Mesodermal cell (in vitro differentiated cells): ENCODE results near the gene ELOVL1.

Experiments used
- H3K27ac ChIP-seq: 2 replicates; pipeline ENCODE4 v1.7.0; 2013; ENCODE audit warnings: mild to moderate bottlenecking, low read depth, low read length, moderate library complexity; ENCODE audit not compliant: severe bottlenecking
- H3K36me3 ChIP-seq: 2 replicates; pipeline ENCODE4 v1.7.1; 2013; ENCODE audit warnings: mild to moderate bottlenecking, low read length, moderate library complexity; ENCODE audit not compliant: control insufficient read depth, insufficient read depth
- H3K4me1 ChIP-seq: one replicate; pipeline ENCODE4 v1.7.1; 2013; ENCODE audit warnings: mild to moderate bottlenecking, low read length; ENCODE audit not compliant: insufficient read depth, control insufficient read depth, poor library complexity, severe bottlenecking
- H3K4me3 ChIP-seq: 2 replicates; pipeline ENCODE4 v1.7.0; 2013; ENCODE audit warnings: low read length, control low read depth, mild to moderate bottlenecking; ENCODE audit not compliant: insufficient read depth, poor library complexity, severe bottlenecking; ENCODE audit errors: extremely low read depth
- H3K9me3 ChIP-seq: 2 replicates; pipeline ENCODE4 v1.7.1; 2013; ENCODE audit warnings: mild to moderate bottlenecking, low read length, moderate library complexity; ENCODE audit not compliant: control insufficient read depth
- WGBS, 2 experiments: methylation state at CpG; one replicate each; pipeline ENCODE4 v1.1.5; 2013; ENCODE audit warnings: missing lambda C conversion rate in 2 of 2; ENCODE audit not compliant: insufficient coverage in 2 of 2; 5-methylcytosine and 5-hydroxymethylcytosine counted together

Gene ELOVL1

GRCh38 chr1:43398227-43398626, 30.4 kb upstream of the ELOVL1 start:
- Histone ChIP-seq H3K4me3 (no peak overlapping the region), H3K9me3 (no peaks in the 10 kb centered on the region), H3K27ac (no peak overlapping the region), H3K4me1 (no peaks in the 10 kb centered on the region), H3K36me3 (peaks cover 24% of the 10 kb centered on the region)
- 100% methylated on average over 2 of the region's 3 CpGs for WGBS, 2 experiments

DNA sequence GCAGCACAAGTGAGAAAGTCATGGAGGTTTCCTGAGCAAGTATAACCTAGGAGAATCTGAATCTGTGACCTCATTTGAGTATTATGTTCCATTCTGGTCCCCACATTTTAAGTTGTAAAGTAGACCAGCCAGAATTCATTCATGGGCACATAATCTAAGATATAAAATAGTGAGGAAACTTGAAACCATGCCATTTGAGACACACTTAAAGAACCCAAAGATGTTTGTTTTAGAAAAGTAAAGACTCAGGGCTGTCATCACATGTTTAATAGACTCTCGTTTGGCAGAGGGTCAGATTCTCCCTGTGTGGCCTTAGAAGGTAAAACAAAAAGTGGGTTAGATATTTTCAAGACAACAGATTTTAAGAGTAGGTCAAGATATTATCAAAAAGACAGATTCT, 28.2 kb upstream of the ELOVL1 start:
- WGBS, 2 experiments, result 83% methylated on average over 1 of the region's 1 CpG; no CpG with 5 or more reads in 1 of the 2 experiments
- Histone ChIP-seq H3K36me3 (peaks cover 20% of the 10 kb centered on the region), H3K4me3 (no peak overlapping the region), H3K9me3 (no peaks in the 10 kb centered on the region), H3K27ac (no peak overlapping the region), H3K4me1 (no peaks in the 10 kb centered on the region)

- 93 to 100% methylated on average over 1 to 3 of the region's 4 CpGs for WGBS, 2 experiments
Observed at GRCh38 chr1:43395523-43395922, 27.7 kb upstream of the ELOVL1 start.

DNA sequence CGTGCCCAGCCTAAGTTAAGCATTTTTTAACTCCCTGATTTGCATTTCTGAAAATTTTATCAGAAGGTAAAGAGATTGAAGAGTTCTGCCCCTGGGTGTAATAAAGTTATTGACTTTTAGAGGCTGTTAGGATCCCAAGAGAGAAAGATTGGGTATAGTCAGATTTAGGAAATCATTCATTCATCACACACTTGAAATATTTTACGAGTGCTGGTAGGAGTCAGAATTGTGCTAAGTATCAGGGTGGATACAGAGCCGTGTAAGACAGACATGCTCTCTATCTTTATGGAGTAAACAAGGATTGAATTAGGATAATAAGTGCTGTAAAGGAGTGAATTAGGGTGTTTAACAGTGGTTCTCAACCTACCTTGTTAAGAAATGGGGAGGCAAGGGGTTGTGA, 24.9 kb upstream of the ELOVL1 start:
- Histone ChIP-seq H3K9me3 (no peaks in the 10 kb centered on the region), H3K36me3 (peaks cover 27% of the 10 kb centered on the region)
- WGBS, 2 experiments, result 87 to 95% methylated on average over 2 of the region's 3 CpGs

More at GRCh38 chr1:43395523-43395922, 27.7 kb upstream of the ELOVL1 start:
- H3K4me3 ChIP-seq, result no peak overlapping the region
- H3K9me3 ChIP-seq, result no peaks in the 10 kb centered on the region
- peaks cover 17% of the 10 kb centered on the region for H3K36me3 ChIP-seq
- H3K4me1 ChIP-seq, result peaks cover 4% of the 10 kb centered on the region
- H3K27ac ChIP-seq, result no peak overlapping the region

GRCh38 chr1:43389326-43390313, 21.8 kb upstream of the ELOVL1 start, which contains the start of the genes MED8 and SZT2:
TSS of gene MED8 (minus strand) at chr1:43389800. CDS start at chr1:43389764, 36 bp downstream.
TSS of gene SZT2 (plus strand) at chr1:43389899. CDS start at chr1:43389969, 70 bp downstream.
- Histone ChIP-seq H3K4me1 (peaks cover 11% of the 10 kb centered on the region), H3K27ac (peak within 1 kb of the TSS; percentile 84), H3K4me3 (peak within 1 kb of the TSS; percentile 96), H3K36me3 (peaks cover 45% of the 10 kb centered on the region), H3K9me3 (no peaks in the 10 kb centered on the region)
- WGBS, 2 experiments, result 0% methylated on average over 58 to 60 of the region's 65 CpGs

More for the DNA sequence above, 24.9 kb upstream of the ELOVL1 start:
- Histone ChIP-seq H3K4me1 (peaks cover 11% of the 10 kb centered on the region), H3K4me3 (no peak overlapping the region), H3K27ac (no peak overlapping the region)

DNA sequence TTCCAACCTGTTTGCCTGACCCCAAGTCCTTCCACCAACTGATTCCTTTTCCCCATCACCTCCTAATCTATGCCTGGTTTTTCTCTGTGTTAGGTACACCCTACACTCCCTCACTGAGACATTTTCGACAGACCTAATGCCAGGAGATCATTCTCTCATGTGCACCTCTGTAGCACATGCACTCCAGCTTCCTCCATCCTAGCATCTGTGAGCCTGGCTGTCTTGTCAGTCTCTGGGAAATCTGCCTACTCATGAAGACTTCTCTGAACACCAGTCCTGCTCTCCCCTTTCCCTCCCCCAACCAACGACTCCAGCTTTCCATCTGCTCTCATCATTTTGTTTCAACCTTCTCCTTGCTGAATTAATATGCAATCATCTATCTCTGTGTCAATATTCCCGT, 20.8 kb upstream of the ELOVL1 start:
- Histone ChIP-seq H3K4me1 (peaks cover 11% of the 10 kb centered on the region), H3K9me3 (no peaks in the 10 kb centered on the region), H3K36me3 (peaks cover 50% of the 10 kb centered on the region), H3K4me3 (peak overlapping the region; percentile 96), H3K27ac (no peak overlapping the region)
- 80 to 85% methylated on average over 3 of the region's 3 CpGs for WGBS, 2 experiments

DNA sequence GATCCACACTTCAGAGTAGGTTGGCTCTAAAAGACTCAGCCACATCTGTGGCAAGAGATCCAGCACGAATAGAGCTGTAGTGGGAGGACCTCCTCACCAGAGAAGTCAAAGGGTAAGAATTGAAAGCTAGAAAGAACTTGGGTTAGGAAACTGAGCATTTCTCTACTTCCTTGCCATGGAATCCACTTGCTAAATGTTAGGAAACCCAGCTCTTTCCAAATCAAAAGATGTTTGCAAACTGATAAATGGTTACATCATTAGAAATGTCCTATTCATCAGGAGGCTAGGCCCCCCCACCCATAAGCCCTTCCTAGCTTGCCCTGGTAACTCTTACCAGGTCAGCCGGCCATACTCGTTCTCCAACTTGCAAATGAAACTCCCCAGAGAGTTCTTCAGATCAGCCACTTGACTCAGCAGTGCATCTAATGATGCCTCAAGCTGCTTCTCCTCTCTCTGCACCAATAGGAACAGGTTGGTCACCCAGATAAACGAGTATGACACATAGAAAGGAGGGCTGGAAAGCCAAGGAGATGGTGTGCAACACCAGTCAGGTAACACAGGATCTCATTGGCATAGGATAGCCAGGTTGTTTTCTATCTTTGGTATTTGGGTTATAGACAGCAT, 20.3 kb upstream of the ELOVL1 start:
- H3K4me3 ChIP-seq, result peak overlapping the region; percentile 96

DNA sequence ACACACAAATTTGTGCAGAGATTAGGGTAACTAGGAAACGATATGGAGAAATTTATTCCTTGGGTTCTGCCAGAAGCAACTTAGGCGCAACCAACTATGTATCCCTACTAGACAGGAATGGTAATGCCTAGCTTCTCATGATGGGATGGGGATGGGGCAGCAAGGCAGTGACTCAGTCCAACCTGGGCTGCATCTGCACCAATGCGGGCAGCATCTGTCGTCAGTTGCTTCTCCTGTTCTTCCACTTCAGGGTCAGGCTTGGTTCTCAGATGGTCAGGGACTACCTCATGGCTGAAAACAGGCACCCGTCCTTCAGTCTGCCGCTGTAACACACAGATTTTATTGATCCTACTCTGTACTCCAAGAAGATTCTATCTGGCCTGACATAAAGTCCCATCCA, 18.9 kb upstream of the ELOVL1 start:
- Histone ChIP-seq H3K4me1 (peaks cover 11% of the 10 kb centered on the region), H3K27ac (no peak overlapping the region), H3K9me3 (no peaks in the 10 kb centered on the region), H3K36me3 (peaks cover 68% of the 10 kb centered on the region), H3K4me3 (no peak overlapping the region)
- 98 to 100% methylated on average over 5 to 6 of the region's 6 CpGs for WGBS, 2 experiments

More for the DNA sequence above, 20.3 kb upstream of the ELOVL1 start:
- H3K27ac ChIP-seq, result no peak overlapping the region
- H3K36me3 ChIP-seq, result peaks cover 55% of the 10 kb centered on the region
- peaks cover 11% of the 10 kb centered on the region for H3K4me1 ChIP-seq
- WGBS, 2 experiments, result 90 to 95% methylated on average over 2 of the region's 4 CpGs
- H3K9me3 ChIP-seq, result no peaks in the 10 kb centered on the region

- no peak overlapping the region for H3K4me3 ChIP-seq
- no peak overlapping the region for H3K27ac ChIP-seq
- WGBS, 2 experiments, result 80 to 100% methylated on average over 1 of the region's 2 CpGs
- H3K4me1 ChIP-seq, result peaks cover 3% of the 10 kb centered on the region
- peaks cover 76% of the 10 kb centered on the region for H3K36me3 ChIP-seq
- no peaks in the 10 kb centered on the region for H3K9me3 ChIP-seq
Observed at GRCh38 chr1:43383449-43383848, 15.6 kb upstream of the ELOVL1 start.

DNA sequence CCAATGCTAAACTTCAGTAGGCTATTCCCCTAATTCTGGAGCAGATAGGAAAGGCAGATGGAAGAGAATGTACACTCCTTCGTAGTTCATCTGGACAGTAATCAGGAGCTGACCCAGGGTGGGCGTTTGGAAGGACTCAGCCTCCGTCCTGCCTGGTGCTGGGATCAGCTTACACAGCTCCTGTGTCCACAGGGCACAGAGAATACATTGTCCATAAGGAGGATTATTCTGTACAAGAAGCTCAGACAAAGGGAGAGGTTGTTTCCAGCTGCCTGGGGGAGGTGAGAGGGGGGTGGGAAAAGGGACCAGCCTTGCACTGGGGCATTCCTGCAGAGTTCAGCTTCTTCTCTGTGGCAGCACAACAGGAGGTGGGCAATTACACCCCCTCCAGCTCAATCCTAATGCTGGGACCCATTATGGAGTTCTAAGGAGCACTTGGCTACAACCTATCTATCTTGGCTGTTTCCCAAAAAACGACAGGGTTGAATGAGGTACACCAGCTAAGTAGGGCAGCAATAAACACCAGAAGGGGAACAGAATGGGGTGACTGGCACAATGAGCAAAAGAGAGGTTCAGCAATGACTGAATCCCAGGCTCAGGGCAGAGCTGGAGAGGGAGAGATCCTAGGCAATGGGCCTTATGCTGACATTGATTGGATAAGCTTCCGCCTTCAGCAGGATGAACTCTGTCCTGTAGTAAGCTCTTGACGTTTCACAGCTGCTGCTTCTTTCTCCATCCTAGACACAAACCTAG, 14.4 kb upstream of the ELOVL1 start:
- H3K36me3 ChIP-seq, result peaks cover 64% of the 10 kb centered on the region
- H3K27ac ChIP-seq, result peak overlapping the region; percentile 47
- H3K4me3 ChIP-seq, result no peak overlapping the region
- H3K4me1 ChIP-seq, result no peaks in the 10 kb centered on the region
- 82 to 89% methylated on average over 3 to 5 of the region's 6 CpGs for WGBS, 2 experiments
- H3K9me3 ChIP-seq, result no peaks in the 10 kb centered on the region
